ENCODE data around the gene CD2. TPM values are rescaled to one million over a fixed set of nuclear protein-coding genes. Genes with fewer than 3 reads are reported as not detected.

CD2 gene
- total RNA-seq, 1 experiment from 2014 or later: not detected

- H3K9me3 Mint-ChIP-seq (ENCODE audit: unreplicated experiment): no peaks in the 10 kb centered on the region
- no peak overlapping the region for H3K4me3 Mint-ChIP-seq (ENCODE audit: unreplicated experiment)
- intact Hi-C loops (cut with micrococcal nuclease): no loop called here
- ChIA-PET POLR2A (no interaction called here), CTCF (interaction anchor here (0.8 to 1.9 kb wide), 2 partner anchors 32 to 48 kb away, joined by 3 to 6 read pairs; no protein-coding TSS in a partner anchor)
- no peak overlapping the region for H3K27ac Mint-ChIP-seq (ENCODE audit: low read depth, unreplicated experiment)
- no peaks in the 10 kb centered on the region for H3K36me3 Mint-ChIP-seq (ENCODE audit: insufficient read depth, unreplicated experiment)
- no TSS peak for BruUV-seq (replicated peaks)
- DNase-seq (ENCODE audit: unreplicated experiment): no peak
- TF ChIP-seq, protein P1, sequence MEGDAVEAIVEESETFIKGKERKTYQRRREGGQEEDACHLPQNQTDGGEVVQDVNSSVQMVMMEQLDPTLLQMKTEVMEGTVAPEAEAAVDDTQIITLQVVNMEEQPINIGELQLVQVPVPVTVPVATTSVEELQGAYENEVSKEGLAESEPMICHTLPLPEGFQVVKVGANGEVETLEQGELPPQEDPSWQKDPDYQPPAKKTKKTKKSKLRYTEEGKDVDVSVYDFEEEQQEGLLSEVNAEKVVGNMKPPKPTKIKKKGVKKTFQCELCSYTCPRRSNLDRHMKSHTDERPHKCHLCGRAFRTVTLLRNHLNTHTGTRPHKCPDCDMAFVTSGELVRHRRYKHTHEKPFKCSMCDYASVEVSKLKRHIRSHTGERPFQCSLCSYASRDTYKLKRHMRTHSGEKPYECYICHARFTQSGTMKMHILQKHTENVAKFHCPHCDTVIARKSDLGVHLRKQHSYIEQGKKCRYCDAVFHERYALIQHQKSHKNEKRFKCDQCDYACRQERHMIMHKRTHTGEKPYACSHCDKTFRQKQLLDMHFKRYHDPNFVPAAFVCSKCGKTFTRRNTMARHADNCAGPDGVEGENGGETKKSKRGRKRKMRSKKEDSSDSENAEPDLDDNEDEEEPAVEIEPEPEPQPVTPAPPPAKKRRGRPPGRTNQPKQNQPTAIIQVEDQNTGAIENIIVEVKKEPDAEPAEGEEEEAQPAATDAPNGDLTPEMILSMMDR (IDR thresholded peaks at IDR 0.05; ENCODE audit: unreplicated experiment): no peak
- H3K4me1 Mint-ChIP-seq (ENCODE audit: insufficient read depth, unreplicated experiment): no peaks in the 10 kb centered on the region
- H3K27me3 Mint-ChIP-seq (ENCODE audit: insufficient read depth, unreplicated experiment): peaks cover 85% of the 10 kb centered on the region
Observed at GRCh38 chr1:116786049-116786448, 31.8 kb downstream of the CD2 start.

GRCh38 chr1:116791727-116792126 lies 37.5 kb downstream of the CD2 start:
- Mint-ChIP-seq H3K4me3 (ENCODE audit: unreplicated experiment) (no peak overlapping the region), H3K27me3 (ENCODE audit: insufficient read depth, unreplicated experiment) (peaks cover 49% of the 10 kb centered on the region), H3K36me3 (ENCODE audit: insufficient read depth, unreplicated experiment) (no peaks in the 10 kb centered on the region), H3K9me3 (ENCODE audit: unreplicated experiment) (no peaks in the 10 kb centered on the region), H3K4me1 (ENCODE audit: insufficient read depth, unreplicated experiment) (no peaks in the 10 kb centered on the region), H3K27ac (ENCODE audit: low read depth, unreplicated experiment) (no peak overlapping the region)
- DNase-seq (ENCODE audit: unreplicated experiment): no peak
- CTCF ChIA-PET: interaction anchor here (1.3 kb wide), 1 partner anchor 11 kb away, joined by 3 read pairs; no protein-coding TSS in a partner anchor
- POLR2A ChIA-PET: interaction anchor here (1.2 kb wide), 1 partner anchor 217 kb away, joined by 3 read pairs; no protein-coding TSS in a partner anchor
- BruUV-seq (replicated peaks): no TSS peak
- intact Hi-C loops (cut with micrococcal nuclease): no loop called here
- TF ChIP-seq, protein P1 (IDR thresholded peaks at IDR 0.05; ENCODE audit: unreplicated experiment): no peak

DNA sequence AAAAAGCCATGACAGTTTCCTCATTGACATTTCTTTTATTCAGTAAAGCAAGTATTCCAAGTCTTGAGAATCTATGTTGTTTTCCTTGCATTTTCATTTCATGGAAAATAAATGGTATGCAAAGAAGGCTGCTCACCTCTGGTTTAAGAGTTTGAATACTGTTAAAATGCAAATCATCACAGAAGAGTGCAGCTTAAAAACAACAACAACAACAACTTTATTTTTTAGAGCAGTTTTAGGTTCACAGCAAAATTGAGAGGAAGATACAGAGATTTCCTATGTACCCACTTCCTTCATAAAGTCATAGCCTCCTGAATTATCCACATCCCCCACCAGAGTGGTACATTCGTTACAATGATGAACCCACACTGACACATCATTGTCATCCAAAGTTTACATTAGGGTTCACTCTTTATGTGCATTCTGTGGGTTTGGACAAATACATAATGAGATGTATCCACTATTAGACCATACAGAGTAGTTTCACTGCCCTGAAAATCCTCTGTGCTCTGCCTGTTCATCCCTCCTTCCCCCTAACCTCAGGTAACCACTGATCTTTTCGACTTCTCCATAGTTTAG lies 39.2 kb downstream of the CD2 start:
- BruUV-seq (replicated peaks): no TSS peak
- ChIA-PET POLR2A (no interaction called here), CTCF (interaction anchor here (0.6 kb wide), 2 partner anchors 19 to 219 kb away, joined by 3 read pairs; no protein-coding TSS in a partner anchor)
- TF ChIP-seq, protein P1 (IDR thresholded peaks at IDR 0.05; ENCODE audit: unreplicated experiment): no peak
- no peak overlapping the region for H3K27ac Mint-ChIP-seq (ENCODE audit: low read depth, unreplicated experiment)
- DNase-seq (ENCODE audit: unreplicated experiment): no peak
- H3K4me1 Mint-ChIP-seq (ENCODE audit: insufficient read depth, unreplicated experiment): no peaks in the 10 kb centered on the region
- no peaks in the 10 kb centered on the region for H3K36me3 Mint-ChIP-seq (ENCODE audit: insufficient read depth, unreplicated experiment)
- H3K9me3 Mint-ChIP-seq (ENCODE audit: unreplicated experiment): no peaks in the 10 kb centered on the region
- intact Hi-C loops (cut with micrococcal nuclease): no loop called here
- H3K27me3 Mint-ChIP-seq (ENCODE audit: insufficient read depth, unreplicated experiment): peaks cover 32% of the 10 kb centered on the region
- H3K4me3 Mint-ChIP-seq (ENCODE audit: unreplicated experiment): no peak overlapping the region

DNA sequence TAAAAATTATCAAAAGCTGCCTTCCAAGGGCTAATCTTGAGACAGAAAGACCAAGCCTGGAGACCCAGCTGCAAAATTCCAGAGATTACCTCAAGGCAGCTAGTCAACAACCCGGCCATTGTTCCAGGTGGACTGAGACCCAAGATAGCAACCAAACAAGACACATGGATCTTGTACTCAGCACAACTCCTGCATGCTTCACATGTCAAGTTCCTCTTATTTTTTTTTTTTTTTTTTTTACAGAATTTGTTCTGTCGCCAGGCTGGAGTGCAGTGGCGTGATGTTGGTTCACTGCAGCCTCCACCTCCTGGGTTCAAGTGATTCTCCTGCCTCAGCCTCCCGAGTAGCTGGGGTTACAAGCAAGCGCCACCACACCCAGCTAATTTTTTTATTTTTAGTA lies 40.1 kb downstream of the CD2 start:
- Mint-ChIP-seq H3K4me1 (ENCODE audit: insufficient read depth, unreplicated experiment) (no peaks in the 10 kb centered on the region), H3K9me3 (ENCODE audit: unreplicated experiment) (no peaks in the 10 kb centered on the region), H3K27me3 (ENCODE audit: insufficient read depth, unreplicated experiment) (peaks cover 28% of the 10 kb centered on the region), H3K4me3 (ENCODE audit: unreplicated experiment) (no peak overlapping the region), H3K36me3 (ENCODE audit: insufficient read depth, unreplicated experiment) (no peaks in the 10 kb centered on the region), H3K27ac (ENCODE audit: low read depth, unreplicated experiment) (no peak overlapping the region)
- intact Hi-C loops (cut with micrococcal nuclease): no loop called here
- BruUV-seq (replicated peaks): no TSS peak
- POLR2A ChIA-PET: interaction anchor here (0.7 kb wide), 1 partner anchor 620 kb away, joined by 3 read pairs; no protein-coding TSS in a partner anchor
- CTCF ChIA-PET: interaction anchor here (0.6 kb wide), 3 partner anchors 18 to 133 kb away, joined by 3 read pairs; no protein-coding TSS in a partner anchor
- DNase-seq (ENCODE audit: unreplicated experiment): no peak
- TF ChIP-seq, protein P1 (IDR thresholded peaks at IDR 0.05; ENCODE audit: unreplicated experiment): no peak
